Activated naive CD4-positive, alpha-beta T cell treated with anti-CD3 and anti-CD28 coated beads, Interleukin-2, amount 50 U/mL, for 72 hours (primary cell): Measurements from ENCODE around the gene SPRED1. TPM values are rescaled to one million over a fixed set of nuclear protein-coding genes. Genes with fewer than 3 reads are reported as not detected.
A peak's percentile ranks its signal among the peaks of the same experiment; 100 is the strongest.

Experiments
- ATAC-seq, 2 donors: fragments of 150-1000 bp; cut with Tn5 transposase; 2 replicates each; pipeline ENCODE4 v1.10.0; 2021; ENCODE audit warnings: mild to moderate bottlenecking in 2 of 2, moderate library complexity in 2 of 2
- DNase-seq, 2 donors: peaks; one replicate each; pipeline ENCODE4 v3.0.0; 2021 to 2022; ENCODE audit warnings: low spot score in 2 of 2
- H3K27ac Mint-ChIP-seq, 2 donors: one replicate each; pipeline ENCODE4 v1.8.0; 2022; ENCODE audit warnings: mild to moderate bottlenecking in 2 of 2, mixed read lengths in 2 of 2
- H3K36me3 Mint-ChIP-seq, 2 donors: one replicate each; pipeline ENCODE4 v1.8.0; 2022; ENCODE audit warnings: mixed read lengths in 2 of 2
- H3K9me3 Mint-ChIP-seq, 2 donors: one replicate each; pipeline ENCODE4 v1.8.0; 2022; ENCODE audit warnings: mixed read lengths in 2 of 2
- total RNA-seq, 2 donors: library from RNA; stranded (reverse); gene quantifications; one replicate each; pipeline ENCODE4 v1.2.3, GENCODE V29; 2022

Gene SPRED1
- 1 to 10 TPM in 1 of 2 donors, under 1 TPM in 1; 0.05 to 1.1 TPM for total RNA-seq

- peak; percentile 23 to 36 for ATAC-seq
- no peaks in the 10 kb centered on the region for H3K36me3 Mint-ChIP-seq
- no peaks in the 10 kb centered on the region for H3K9me3 Mint-ChIP-seq
- peak within 1 kb of the TSS in 1 of 2 donors; percentile 19 for H3K27ac Mint-ChIP-seq
- DNase-seq = peak in 1 of 2 donors; percentile 16
Observed at GRCh38 chr15:38252481-38253350, at the start of gene SPRED1. Gene SPRED1, plus strand, starts transcription at chr15:38252836. Its CDS starts 350 bp downstream, at chr15:38253186.

GRCh38 chr15:38205526-38206272 lies 46.9 kb upstream of the SPRED1 start:
- H3K36me3 Mint-ChIP-seq = no peaks in the 10 kb centered on the region
- no peak overlapping the region for H3K27ac Mint-ChIP-seq
- DNase-seq = no peak
- no peak for ATAC-seq
- no peaks in the 10 kb centered on the region for H3K9me3 Mint-ChIP-seq

DNA sequence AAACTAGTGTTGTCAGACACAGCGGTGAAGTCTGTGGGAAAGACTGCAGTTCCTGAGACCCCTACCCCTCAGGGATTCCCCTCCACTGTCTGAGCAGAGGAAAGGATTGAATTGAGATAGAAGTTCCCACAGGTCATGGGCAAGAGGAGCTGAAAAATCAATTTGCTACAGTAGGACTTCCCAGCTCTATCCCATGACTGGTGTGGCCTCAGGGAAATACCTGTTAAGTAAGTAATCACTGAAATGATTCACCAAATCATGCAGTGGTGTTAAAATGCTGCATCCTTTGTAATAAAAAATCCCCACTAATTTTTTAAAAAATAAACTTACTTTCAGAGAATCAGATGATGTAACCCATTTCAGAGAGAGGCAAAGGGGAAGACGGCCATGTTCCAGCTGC lies 45.0 kb upstream of the SPRED1 start:
- no peaks in the 10 kb centered on the region for H3K9me3 Mint-ChIP-seq
- DNase-seq (no peak), ATAC-seq (no peak)
- no peak overlapping the region for H3K27ac Mint-ChIP-seq
- H3K36me3 Mint-ChIP-seq = no peaks in the 10 kb centered on the region

DNA sequence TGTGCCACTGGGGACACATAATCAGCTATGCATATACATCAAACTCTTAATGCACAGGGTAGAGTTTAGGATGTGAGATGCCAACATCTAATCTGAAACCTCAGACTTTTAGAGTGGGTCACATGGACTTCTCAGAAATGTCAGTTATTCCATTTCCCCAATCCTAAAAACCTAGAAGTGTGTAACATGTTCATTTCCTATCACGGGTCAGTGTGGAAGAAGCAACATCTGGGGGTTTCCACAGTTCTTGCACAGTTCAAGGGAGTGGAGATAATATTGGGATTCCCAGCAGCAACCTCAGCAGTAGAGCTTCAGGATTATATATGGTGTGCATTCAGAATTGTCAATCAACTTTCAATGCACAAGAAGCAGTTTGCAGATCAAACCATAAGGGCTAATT lies 44.4 kb upstream of the SPRED1 start:
- H3K27ac Mint-ChIP-seq = no peak overlapping the region
- H3K9me3 Mint-ChIP-seq = no peaks in the 10 kb centered on the region
- DNase-seq (no peak), ATAC-seq (no peak)
- H3K36me3 Mint-ChIP-seq = no peaks in the 10 kb centered on the region

- DNase-seq (no peak), ATAC-seq (no peak)
- no peaks in the 10 kb centered on the region for H3K36me3 Mint-ChIP-seq
- H3K9me3 Mint-ChIP-seq = no peaks in the 10 kb centered on the region
- no peak overlapping the region for H3K27ac Mint-ChIP-seq
Observed at GRCh38 chr15:38208779-38209178, 43.9 kb upstream of the SPRED1 start.

GRCh38 chr15:38211249-38211648 lies 41.4 kb upstream of the SPRED1 start:
- H3K27ac Mint-ChIP-seq = no peak overlapping the region

GRCh38 chr15:38211811-38212210 lies 40.8 kb upstream of the SPRED1 start:
- H3K27ac Mint-ChIP-seq = no peak overlapping the region
- no peaks in the 10 kb centered on the region for H3K9me3 Mint-ChIP-seq
- H3K36me3 Mint-ChIP-seq = no peaks in the 10 kb centered on the region
- ATAC-seq = no peak
- no peak for DNase-seq

More at GRCh38 chr15:38211249-38211648, 41.4 kb upstream of the SPRED1 start:
- Mint-ChIP-seq H3K36me3 (no peaks in the 10 kb centered on the region), H3K9me3 (no peaks in the 10 kb centered on the region)
- ATAC-seq (no peak), DNase-seq (no peak)

DNA sequence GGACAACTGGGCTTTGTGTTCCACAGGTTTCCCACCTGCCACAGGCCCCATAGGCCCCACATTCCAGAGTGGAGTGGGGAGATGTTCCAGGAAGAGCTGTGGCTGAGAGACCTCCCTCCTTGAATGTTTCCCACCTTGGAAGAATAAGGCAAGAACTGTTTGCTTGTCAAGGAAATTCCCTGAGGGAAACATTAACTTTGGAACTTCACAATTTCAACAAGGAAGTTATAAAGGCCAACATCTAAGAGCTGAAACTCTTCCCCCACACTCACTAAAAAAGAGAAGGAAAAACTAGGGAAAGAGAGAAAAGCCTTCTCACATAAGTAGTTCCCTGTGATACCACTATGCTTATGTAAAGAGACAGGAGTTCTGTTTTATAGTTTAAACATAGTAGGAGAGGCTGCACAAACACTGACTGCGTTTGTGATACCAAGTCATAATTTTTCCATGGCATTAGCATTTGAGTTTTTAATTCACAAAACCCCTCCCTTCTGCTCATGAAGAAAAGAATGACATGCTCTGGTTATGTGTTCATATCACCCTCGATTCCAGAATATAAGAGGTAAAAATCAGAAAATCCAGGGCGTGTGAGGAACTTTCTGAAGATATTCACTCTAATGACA lies 39.8 kb upstream of the SPRED1 start:
- ATAC-seq = no peak
- no peaks in the 10 kb centered on the region for H3K36me3 Mint-ChIP-seq

GRCh38 chr15:38213356-38213755 lies 39.3 kb upstream of the SPRED1 start:
- H3K9me3 Mint-ChIP-seq = no peaks in the 10 kb centered on the region
- no peaks in the 10 kb centered on the region for H3K36me3 Mint-ChIP-seq
- no peak for DNase-seq
- ATAC-seq = no peak
- no peak overlapping the region for H3K27ac Mint-ChIP-seq

More for the DNA sequence above, 39.8 kb upstream of the SPRED1 start:
- Mint-ChIP-seq H3K27ac (no peak overlapping the region), H3K9me3 (no peaks in the 10 kb centered on the region)
- DNase-seq = no peak

- no peak overlapping the region for H3K27ac Mint-ChIP-seq
- H3K36me3 Mint-ChIP-seq = no peaks in the 10 kb centered on the region
- no peak for DNase-seq
- no peaks in the 10 kb centered on the region for H3K9me3 Mint-ChIP-seq
- ATAC-seq = no peak
Observed at GRCh38 chr15:38215707-38216106, 36.9 kb upstream of the SPRED1 start.

GRCh38 chr15:38216763-38217162 lies 35.9 kb upstream of the SPRED1 start:
- H3K27ac Mint-ChIP-seq = no peak overlapping the region
- H3K36me3 Mint-ChIP-seq = no peaks in the 10 kb centered on the region
- DNase-seq = no peak
- no peaks in the 10 kb centered on the region for H3K9me3 Mint-ChIP-seq
- ATAC-seq = no peak

- H3K36me3 Mint-ChIP-seq = no peaks in the 10 kb centered on the region
- DNase-seq (no peak), ATAC-seq (peak in 1 of 2 donors; percentile 46)
- no peak overlapping the region for H3K27ac Mint-ChIP-seq
- H3K9me3 Mint-ChIP-seq = no peaks in the 10 kb centered on the region
Observed at GRCh38 chr15:38217191-38217595, 35.4 kb upstream of the SPRED1 start.

DNA sequence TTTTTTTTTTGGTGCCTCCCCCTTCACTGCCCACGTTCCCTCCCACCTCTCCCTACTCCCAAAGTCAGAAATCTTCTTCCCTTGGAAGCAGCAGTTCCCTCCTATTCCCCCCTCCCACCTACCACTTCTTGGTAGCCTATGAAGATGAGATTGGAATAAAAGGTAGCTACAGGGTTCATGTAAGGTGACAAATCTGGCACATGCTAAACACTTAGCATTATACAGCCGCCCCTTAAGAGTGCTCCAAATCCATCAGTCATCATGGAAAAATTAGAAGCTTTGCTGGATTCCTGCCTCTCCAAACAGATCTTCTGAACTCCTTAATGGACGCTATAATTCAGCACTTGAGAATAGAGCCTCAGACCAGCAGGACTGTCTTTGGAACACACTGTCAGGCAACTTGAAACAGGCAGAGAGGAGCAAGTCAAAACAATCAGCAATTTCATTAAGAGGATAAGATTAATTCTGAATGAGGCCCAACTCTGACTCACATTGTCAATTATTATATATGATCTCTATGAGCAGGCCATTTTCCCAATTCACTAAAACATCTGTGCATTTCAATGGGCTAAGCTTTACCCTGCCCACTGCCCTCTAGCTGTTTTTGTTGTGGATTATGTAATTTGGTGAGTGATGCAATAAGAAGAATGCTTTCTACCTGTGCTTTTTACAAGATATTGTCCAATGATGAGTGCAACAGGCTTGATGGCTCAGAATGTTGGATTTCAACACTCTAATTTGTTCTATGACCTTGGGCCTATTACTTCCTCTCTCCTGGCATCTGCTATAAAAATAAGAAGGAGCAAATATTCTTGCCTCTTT lies 34.6 kb upstream of the SPRED1 start:
- no peak overlapping the region for H3K27ac Mint-ChIP-seq
- no peaks in the 10 kb centered on the region for H3K36me3 Mint-ChIP-seq
- DNase-seq = no peak
- ATAC-seq = no peak
- H3K9me3 Mint-ChIP-seq = no peaks in the 10 kb centered on the region

GRCh38 chr15:38220606-38221273 lies 31.9 kb upstream of the SPRED1 start:
- ATAC-seq = no peak
- H3K9me3 Mint-ChIP-seq = no peaks in the 10 kb centered on the region
- no peak overlapping the region for H3K27ac Mint-ChIP-seq
- no peaks in the 10 kb centered on the region for H3K36me3 Mint-ChIP-seq
- no peak for DNase-seq

- no peak for ATAC-seq
- DNase-seq = no peak
- Mint-ChIP-seq H3K27ac (no peak overlapping the region), H3K9me3 (no peaks in the 10 kb centered on the region), H3K36me3 (no peaks in the 10 kb centered on the region)
Observed at GRCh38 chr15:38224486-38224885, 28.1 kb upstream of the SPRED1 start.

GRCh38 chr15:38225381-38225780 lies 27.3 kb upstream of the SPRED1 start:
- DNase-seq = no peak
- no peak for ATAC-seq
- Mint-ChIP-seq H3K9me3 (no peaks in the 10 kb centered on the region), H3K36me3 (no peaks in the 10 kb centered on the region), H3K27ac (no peak overlapping the region)
